ENCODE data around the gene SLX1A.
"Not testable (repeated sequence)": the region's sequence is repeated elsewhere in the genome, so short reads cannot be mapped to it uniquely, and the experiment has no call there.

DNA sequence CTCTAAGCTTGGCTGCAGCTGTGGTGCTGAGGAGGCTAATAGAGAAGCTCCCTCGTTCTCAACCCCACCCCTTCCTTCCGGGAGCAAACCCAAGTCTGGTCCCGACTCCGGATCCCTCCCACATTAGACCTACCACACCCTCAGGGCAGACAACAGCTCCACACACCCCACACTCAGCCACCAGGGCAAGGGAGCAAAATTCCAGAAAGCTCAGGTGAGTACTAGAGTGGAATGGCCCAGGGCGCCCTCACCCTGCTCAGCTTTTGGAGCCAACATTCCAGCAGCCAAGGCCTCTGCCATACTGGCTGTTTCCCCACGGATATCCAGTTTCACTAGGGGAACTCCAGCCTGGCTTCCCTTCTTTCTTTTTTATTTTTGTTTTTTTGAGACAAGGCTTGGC is 15.4 kb downstream of the SLX1A start:
- TF ChIP-seq POLR2A, CTCF (IDR thresholded peaks at IDR 0.05): not testable (repeated sequence)
